IMR-90 (cell line): ENCODE results near the gene RERE. TPM values are rescaled to one million over a fixed set of nuclear protein-coding genes. Genes with fewer than 3 reads are reported as not detected.

ENCODE experiments used
- ATAC-seq: fragments of 200-7000 bp; cut with Tn5 transposase; 2 replicates; pipeline ENCODE4 v1.9.1; 2020; ENCODE audit warnings: low read depth, mild to moderate bottlenecking, moderate library complexity
- BruUV-seq: library from RNA; stranded (reverse); fragments of 400-500 nt; replicated peaks from 2 replicates; lab custom pipeline; 2021; lab: Mats Ljungman, UMichigan
- CTCF ChIA-PET: fragments of 300-600 bp; formaldehyde crosslinking; extraction: SDS; loops from one replicate; lab custom pipeline; 2021; ENCODE audit warnings: antibody characterized with exemption; lab: Yijun Ruan, JAX
- POLR2A ChIA-PET: fragments of 300-600 bp; sonication (Branson Sonifier 250); formaldehyde crosslinking; loops from one replicate; lab custom pipeline; 2022; ENCODE audit warnings: antibody characterized with exemption; ENCODE audit not compliant: unreplicated experiment; lab: Charles Lee
- DNase-seq: peaks from one replicate; pipeline ENCODE4 v3.0.0; 2013
- H2AFZ ChIP-seq: replicated peaks from 2 replicates; pipeline ENCODE3; 2013; ENCODE audit warnings: low read length, mild to moderate bottlenecking; ENCODE audit not compliant: poor library complexity
- H2AK5ac ChIP-seq: 2 replicates; pipeline ENCODE4 v1.6.1; 2013; ENCODE audit warnings: low read depth, low read length, inconsistent platforms
- H2AK9ac ChIP-seq: replicated peaks from 2 replicates; pipeline ENCODE3; 2013; ENCODE audit warnings: mild to moderate bottlenecking, low read depth, low read length, moderate library complexity; ENCODE audit not compliant: poor library complexity
- H2BK120ac ChIP-seq: 2 replicates; pipeline ENCODE4 v1.6.1; 2013; ENCODE audit warnings: low read depth, low read length, inconsistent platforms
- H2BK15ac ChIP-seq: 3 replicates; pipeline ENCODE4 v1.6.1; 2013; ENCODE audit warnings: low read depth, low read length, inconsistent platforms
- H2BK20ac ChIP-seq: 2 replicates; pipeline ENCODE4 v1.6.1; 2013; ENCODE audit warnings: low read depth, mild to moderate bottlenecking, inconsistent platforms, low read length, moderate library complexity
- H2BK5ac ChIP-seq: 2 replicates; pipeline ENCODE4 v1.6.1; 2013; ENCODE audit warnings: mild to moderate bottlenecking, low read depth, low read length, inconsistent platforms; ENCODE audit not compliant: poor library complexity, severe bottlenecking
- H3K14ac ChIP-seq: replicated peaks from 2 replicates; pipeline ENCODE4 v1.6.1; 2013; ENCODE audit warnings: low read depth, low read length, inconsistent platforms
- H3K18ac ChIP-seq: 2 replicates; pipeline ENCODE4 v1.6.1; 2013; ENCODE audit warnings: low read depth, low read length, control low read depth
- H3K23ac ChIP-seq: 2 replicates; pipeline ENCODE4 v1.6.1; 2013; ENCODE audit warnings: low read depth, low read length, inconsistent platforms
- H3K27ac ChIP-seq: 2 replicates; pipeline ENCODE4 v1.5.1; 2013; ENCODE audit warnings: mild to moderate bottlenecking, control low read depth, low read length; ENCODE audit not compliant: insufficient read depth
- H3K27me3 ChIP-seq: 2 replicates; pipeline ENCODE4 v1.6.1; 2013; ENCODE audit warnings: low read length; ENCODE audit not compliant: control insufficient read depth, insufficient read depth
- H3K36me3 ChIP-seq: 2 replicates; pipeline ENCODE4 v1.6.1; 2013; ENCODE audit warnings: low read length, mixed read lengths; ENCODE audit not compliant: control insufficient read depth, insufficient read depth
- H3K4ac ChIP-seq: 2 replicates; pipeline ENCODE4 v1.6.1; 2013; ENCODE audit warnings: low read depth, low read length, inconsistent platforms
- H3K4me1 ChIP-seq: 2 replicates; pipeline ENCODE4 v1.6.1; 2013; ENCODE audit warnings: low read length, mixed read lengths; ENCODE audit not compliant: control insufficient read depth, insufficient read depth
- H3K4me2 ChIP-seq: 2 replicates; pipeline ENCODE4 v1.6.1; 2013; ENCODE audit warnings: low read depth, mild to moderate bottlenecking, control low read depth, low read length, moderate library complexity
- H3K4me3 ChIP-seq: 2 replicates; pipeline ENCODE4 v1.5.1; 2013; ENCODE audit warnings: low read depth, mild to moderate bottlenecking, control low read depth, low read length, moderate library complexity; ENCODE audit not compliant: insufficient read depth
- H3K56ac ChIP-seq: 2 replicates; pipeline ENCODE4 v1.6.1; 2013; ENCODE audit warnings: low read length, inconsistent platforms; ENCODE audit not compliant: insufficient read depth; ENCODE audit errors: extremely low read depth
- H3K79me1 ChIP-seq, 2 experiments: 2 replicates each; pipeline ENCODE4 v1.6.1; 2013; ENCODE audit warnings: low read length in 2 of 2, inconsistent platforms in 1 of 2, low read depth in 1 of 2
- H3K9ac ChIP-seq: 2 replicates; pipeline ENCODE4 v1.6.1; 2013; ENCODE audit warnings: low read depth, low read length, control low read depth
- H3K9me1 ChIP-seq: 2 replicates; pipeline ENCODE4 v1.6.1; 2013; ENCODE audit warnings: low read length, inconsistent platforms; ENCODE audit not compliant: insufficient read depth
- H3K9me3 ChIP-seq: 2 replicates; pipeline ENCODE4 v1.6.1; 2013; ENCODE audit warnings: low read length; ENCODE audit not compliant: control insufficient read depth, insufficient read depth
- H4K20me1 ChIP-seq: 2 replicates; pipeline ENCODE4 v1.6.1; 2013; ENCODE audit warnings: low read length, inconsistent platforms; ENCODE audit not compliant: insufficient read depth
- H4K5ac ChIP-seq: 2 replicates; pipeline ENCODE4 v1.6.1; 2013; ENCODE audit warnings: mild to moderate bottlenecking, low read depth, low read length, control low read depth
- H4K8ac ChIP-seq, 2 experiments: 2 replicates each; pipeline ENCODE4 v1.6.1; 2013; ENCODE audit warnings: low read depth in 2 of 2, low read length in 2 of 2, control low read depth in 1 of 2, inconsistent platforms in 1 of 2
- H4K91ac ChIP-seq: 2 replicates; pipeline ENCODE4 v1.6.1; 2013; ENCODE audit warnings: low read depth, low read length, inconsistent platforms; ENCODE audit not compliant: insufficient read depth
- CHD1 ChIP-seq: IDR thresholded peaks from 2 replicates; pipeline ENCODE4 v1.6.1; 2012; ENCODE audit warnings: low read depth, low read length, improper control_type of control experiment
- MXI1 ChIP-seq: IDR thresholded peaks from 2 replicates; pipeline ENCODE4 v1.6.1; 2012; ENCODE audit warnings: low read depth, mild to moderate bottlenecking, low read length, moderate library complexity, borderline replicate concordance
- POLR2A ChIP-seq: IDR thresholded peaks from 2 replicates; pipeline ENCODE4 v1.6.1; 2012; ENCODE audit warnings: mild to moderate bottlenecking, low read depth, low read length
- RCOR1 ChIP-seq: IDR thresholded peaks from 2 replicates; pipeline ENCODE4 v1.6.1; 2012; ENCODE audit warnings: mild to moderate bottlenecking, low read length, improper control_type of control experiment; ENCODE audit not compliant: insufficient replicate concordance
- RFX5 ChIP-seq: IDR thresholded peaks from 2 replicates; pipeline ENCODE4 v1.8.0; 2012; ENCODE audit warnings: low read depth, mild to moderate bottlenecking, low read length, moderate library complexity
- WGBS, 2 experiments: methylation state at CpG; one replicate each; pipeline versions ENCODE4 v1.1.5 to v1.1.7; 2013; ENCODE audit warnings: missing lambda C conversion rate in 2 of 2; ENCODE audit not compliant: insufficient read length in 1 of 2; ENCODE audit errors: extremely low coverage in 2 of 2; 5-methylcytosine and 5-hydroxymethylcytosine counted together
- dilution Hi-C: fragments of 300-500 bp; cut with HindIII; formaldehyde crosslinking; loops from one replicate; pipeline ENCODE4 v1.14.3; 2018; ENCODE audit warnings: low sequenced_read_pairs; ENCODE audit not compliant: unreplicated experiment
- in situ Hi-C: fragments of 300-500 bp; cut with MboI; formaldehyde crosslinking; loops from 3 replicates; pipeline ENCODE4 v1.14.3; 2019; ENCODE audit warnings: low sequenced_read_pairs, inconsistent platforms, mixed read lengths
- intact Hi-C: fragments of 100-400 bp; cut with micrococcal nuclease; formaldehyde crosslinking; loops from 2 replicates; pipeline ENCODE4 v1.10.0; 2022
- polyA plus RNA-seq, 3 experiments: library from polyadenylated mRNA; depleted of rRNA; stranded (reverse); fragments of >200 nt; gene quantifications; 2 replicates each; pipeline ENCODE4 v1.2.3, GENCODE V29; 2012; ENCODE audit warnings: low replicate concordance in 1 of 3
- total RNA-seq: library from RNA; depleted of rRNA; stranded (reverse); fragments of >200 nt; gene quantifications from 2 replicates; pipeline ENCODE4 v1.2.3, GENCODE V29; 2012
- TF ChIP-seq, protein P1 (sequence below): fragments of 150-350 bp; IDR thresholded peaks from 2 replicates; pipeline ENCODE4 v1.6.1; 2016; ENCODE audit warnings: low read depth, mild to moderate bottlenecking, low read length, moderate library complexity, borderline replicate concordance

RERE gene
- total and polyA plus RNA-seq, 2 of the 4 experiments (the other 2 are of a cell fraction): 11.5 to 25.1 TPM

DNA sequence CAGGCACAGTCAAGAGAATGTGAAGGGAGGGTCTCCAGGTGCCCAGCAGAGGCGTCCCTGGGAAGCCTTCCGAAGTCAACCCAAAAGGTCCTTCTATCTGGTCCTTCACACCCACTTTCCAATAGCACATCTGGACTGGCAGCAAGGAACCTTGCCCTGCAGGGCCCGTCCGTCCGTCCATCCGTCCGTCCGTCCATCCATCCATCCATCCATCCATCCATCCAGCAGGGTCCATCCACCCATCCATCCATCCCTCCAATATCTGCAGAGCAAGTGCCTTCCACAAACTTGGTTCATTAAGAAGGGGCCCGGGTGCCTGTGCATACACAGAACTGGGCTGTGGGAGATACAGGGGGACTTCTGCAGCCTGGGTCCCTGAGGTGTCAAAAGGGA lies 468.0 kb downstream of the RERE start:
- Histone ChIP-seq H3K27ac (no peak overlapping the region), H2AK5ac (peak overlapping the region; percentile 59), H4K8ac (no peak overlapping the region), H3K36me3 (peaks cover 18% of the 10 kb centered on the region), H4K91ac (no peak overlapping the region; the same call in 1 of the 2 replicates), H2AFZ (no peak overlapping the region), H3K23ac (no peak overlapping the region), H2BK20ac (no peak overlapping the region), H3K14ac (no peak overlapping the region), H3K79me1 (peaks cover 0 to 25% of the 10 kb centered on the region in 2 experiments; a peak in 2 of 4 replicates), H3K18ac (no peak overlapping the region), H3K4ac (0 out of 2 replicates have a peak overlapping the region, but pooled peaks have one; percentile 38), H2BK5ac (no peak overlapping the region), H2BK120ac (peak overlapping the region; percentile 29; the same call in 1 of the 2 replicates), H3K9me3 (no peaks in the 10 kb centered on the region), H3K4me2 (no peak overlapping the region), H2BK15ac (no peak overlapping the region), H4K5ac (no peak overlapping the region), H3K4me1 (peaks cover 13% of the 10 kb centered on the region), H3K27me3 (no peaks in the 10 kb centered on the region), H3K9ac (no peak overlapping the region), H4K20me1 (0 out of 2 replicates have a peak, but pooled peaks cover 8% of the 10 kb centered on the region), H3K4me3 (no peak overlapping the region), H3K56ac (no peak overlapping the region), H2AK9ac (no peak overlapping the region), H3K9me1 (peaks cover 6% of the 10 kb centered on the region; the same call in 1 of the 2 replicates)
- no peak for ATAC-seq
- ChIA-PET CTCF (interaction anchor here (0.6 to 1.3 kb wide), 2 partner anchors 219 to 334 kb away, joined by 3 to 6 read pairs; no protein-coding TSS in a partner anchor), POLR2A (no interaction called here)
- TF ChIP-seq, protein P1, sequence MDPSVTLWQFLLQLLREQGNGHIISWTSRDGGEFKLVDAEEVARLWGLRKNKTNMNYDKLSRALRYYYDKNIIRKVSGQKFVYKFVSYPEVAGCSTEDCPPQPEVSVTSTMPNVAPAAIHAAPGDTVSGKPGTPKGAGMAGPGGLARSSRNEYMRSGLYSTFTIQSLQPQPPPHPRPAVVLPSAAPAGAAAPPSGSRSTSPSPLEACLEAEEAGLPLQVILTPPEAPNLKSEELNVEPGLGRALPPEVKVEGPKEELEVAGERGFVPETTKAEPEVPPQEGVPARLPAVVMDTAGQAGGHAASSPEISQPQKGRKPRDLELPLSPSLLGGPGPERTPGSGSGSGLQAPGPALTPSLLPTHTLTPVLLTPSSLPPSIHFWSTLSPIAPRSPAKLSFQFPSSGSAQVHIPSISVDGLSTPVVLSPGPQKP: no peak
- TF ChIP-seq RFX5 (no peak), POLR2A (no peak), MXI1 (no peak), RCOR1 (no peak), CHD1 (no peak)
- 63% methylated on average over 2 of the region's 9 CpGs; no CpG with 5 or more reads in 1 of the 2 experiments for WGBS, 2 experiments
- in situ Hi-C loops (no loop called here), intact Hi-C loops (loop anchor here (1.0 kb wide), 3 partner anchors 334 to 374 kb away; no protein-coding TSS in a partner anchor), dilution Hi-C loops (no loop called here)
- no peak for DNase-seq
- BruUV-seq: no TSS peak
